H1 (cell line): ENCODE results near the gene SLC13A3. TPM values are rescaled to one million over a fixed set of nuclear protein-coding genes. Genes with fewer than 3 reads are reported as not detected.

ENCODE experiments used
- CTCF ChIP-seq, 3 experiments: IDR thresholded peaks; 1 replicate in 2 of 3; 2 replicates in 1 of 3; pipeline versions ENCODE4 v1.5.1 to v1.6.1; 2011; ENCODE audit warnings: low read length in 3 of 3, mild to moderate bottlenecking in 3 of 3, inconsistent platforms in 2 of 3, low read depth in 1 of 3, moderate library complexity in 1 of 3; ENCODE audit not compliant: insufficient read depth in 1 of 3; ENCODE audit errors: control extremely low read depth in 1 of 3
- JUND ChIP-seq: IDR thresholded peaks from 2 replicates; pipeline ENCODE4 v1.6.1; 2011; ENCODE audit warnings: mild to moderate bottlenecking, improper control_type of control experiment, low read length
- KDM1A ChIP-seq: fragments of 200-600, 300-600 bp; sonication (generic); IDR thresholded peaks from 2 replicates; pipeline ENCODE4 v1.7.1; 2016; ENCODE audit warnings: mild to moderate bottlenecking, low read length, borderline replicate concordance
- KDM5A ChIP-seq: fragments of 200-600 bp; IDR thresholded peaks from 2 replicates; pipeline ENCODE4 v1.7.1; 2012; ENCODE audit warnings: mild to moderate bottlenecking, low read length, inconsistent platforms, mixed read lengths
- NANOG ChIP-seq: IDR thresholded peaks from 2 replicates; pipeline ENCODE4 v1.6.1; 2011; ENCODE audit warnings: low read length, low read depth, mild to moderate bottlenecking, inconsistent platforms; ENCODE audit not compliant: insufficient read depth, poor library complexity, severe bottlenecking
- SRF ChIP-seq: IDR thresholded peaks from 2 replicates; pipeline ENCODE4 v1.6.1; 2011; ENCODE audit warnings: mild to moderate bottlenecking, low read depth, low read length, moderate library complexity
- TEAD4 ChIP-seq: IDR thresholded peaks from 2 replicates; pipeline ENCODE4 v1.6.1; 2012; ENCODE audit warnings: low read depth, low read length, inconsistent platforms, mixed read lengths
- ZNF274 ChIP-seq: IDR thresholded peaks from 2 replicates; pipeline ENCODE4 v1.7.0; 2012; ENCODE audit warnings: low read length, borderline replicate concordance; ENCODE audit errors: extremely low read depth
- polyA plus RNA-seq, 7 experiments: library from polyadenylated mRNA; depleted of rRNA in 3 of 7; stranded (reverse) in 5 of 7; unstranded in 2 of 7; fragments of >200 nt in 5 of 7; fragments of 200-250 nt in 2 of 7; gene quantifications; 1 replicate in 5 of 7; 2 replicates in 1 of 7; 4 replicates in 1 of 7; pipeline versions ENCODE4 v1.2.1 to v1.2.3, GENCODE V29; 2011 to 2013; ENCODE audit warnings: missing spikeins in 2 of 7, mixed read lengths in 2 of 7
- total RNA-seq: library from RNA; stranded (reverse); fragmentation: NEBNext Ultra II Directional; extraction: Animal tissue kit (Norgen Biotek cat#: 25700); gene quantifications from 2 replicates; pipeline ENCODE4 v1.2.1, GENCODE V29; 2021

The SLC13A3 gene
- total and polyA plus RNA-seq, 2 of the 8 experiments (the other 6 are each of a cell fraction or from before 2014, with no cell fraction given): 9.4 to 12.6 TPM

- TF ChIP-seq TEAD4: no peak
- no peak for TF ChIP-seq ZNF274
- TF ChIP-seq KDM5A: no peak
- no peak for TF ChIP-seq SRF
- TF ChIP-seq KDM1A: no peak
- no peak for TF ChIP-seq NANOG
- TF ChIP-seq CTCF (IDR thresholded peaks at IDR 0.05; ENCODE audit: control extremely low read depth in 1 of 3, insufficient read depth in 1 of 3, low read depth in 1 of 3, low read length in 3 of 3): peak; percentile 45 to 55 (median 46)
- TF ChIP-seq JUND: no peak
These were observed 87.9 kb downstream of the SLC13A3 start (continued) for GRCh38 chr20:46563170-46563859.
